A549 (cell line): ENCODE results near the gene LYPD8. TPM values are rescaled to one million over a fixed set of nuclear protein-coding genes. Genes with fewer than 3 reads are reported as not detected.
"Not testable (repeated sequence)": the region's sequence is repeated elsewhere in the genome, so short reads cannot be mapped to it uniquely, and the experiment has no call there.

Experiments used
- ATAC-seq, 2 experiments: fragments of 200-7000 bp in 1 of 2; fragments of >200 bp in 1 of 2; cut with Nextera tagmentation in 1 of 2; cut with Tn5 transposase in 1 of 2; 3 replicates each; pipeline versions ENCODE4 v1.8.0 to v1.9.1; 2018 to 2020; ENCODE audit warnings: mild to moderate bottlenecking in 1 of 2, moderate library complexity in 1 of 2
- CTCF ChIA-PET: fragments of 300-600 bp; sonication (Branson Sonifier 250); formaldehyde crosslinking; extraction: SDS; loops from one replicate; lab custom pipeline; 2021; ENCODE audit warnings: antibody characterized with exemption, inconsistent platforms; lab: Yijun Ruan, JAX
- POLR2A ChIA-PET: fragments of 350-600 bp; formaldehyde crosslinking; extraction: SDS; loops from one replicate; lab custom pipeline; 2021; ENCODE audit warnings: antibody characterized with exemption, inconsistent platforms; lab: Yijun Ruan, JAX
- DNase-seq, 2 experiments: peaks; one replicate each; pipeline versions ENCODE4 v3.0.0 to v3.0.0-alpha.2; 2011 to 2016; ENCODE audit warnings: low read depth in 1 of 2, low spot score in 1 of 2
- FAIRE-seq: peaks from 2 replicates; lab custom pipeline; 2011; peaks lifted over from hg19 to GRCh38; lab: Jason Lieb, UNC
- H3K27ac ChIP-seq, 2 experiments: fragments of >200 bp; sonication (Bioruptor Twin); formaldehyde crosslinking; 3 replicates each; pipeline ENCODE4 v1.5.1; 2016 to 2017
- H3K4me1 ChIP-seq: fragments of >200 bp; sonication (Bioruptor Twin); formaldehyde crosslinking; 3 replicates; pipeline ENCODE4 v1.6.1; 2016
- H3K4me2 ChIP-seq: fragments of >200 bp; sonication (Bioruptor Twin); formaldehyde crosslinking; 3 replicates; pipeline ENCODE4 v1.6.1; 2016
- H3K4me3 ChIP-seq: fragments of >200 bp; sonication (Bioruptor Twin); formaldehyde crosslinking; 3 replicates; pipeline ENCODE4 v1.5.1; 2016
- H3K9me3 ChIP-seq: fragments of >200 bp; sonication (Bioruptor Twin); formaldehyde crosslinking; 3 replicates; pipeline ENCODE4 v1.6.1; 2016
- ATOH8 ChIP-seq: fragments of 250-450 bp; sonication (Bioruptor Pico); IDR thresholded peaks from 2 replicates; pipeline ENCODE4 v1.5.0; 2020; ENCODE audit warnings: low read depth, mild to moderate bottlenecking, moderate library complexity
- BHLHE40 ChIP-seq: IDR thresholded peaks from 2 replicates; pipeline ENCODE4 v1.6.1; 2012; ENCODE audit warnings: low read depth, low read length, inconsistent platforms
- CBX2 ChIP-seq: fragments of 200-600 bp; sonication (generic); IDR thresholded peaks from 2 replicates; pipeline ENCODE4 v1.6.1; 2016; ENCODE audit warnings: low read depth, mild to moderate bottlenecking, borderline replicate concordance
- CBX8 ChIP-seq: fragments of 200-600 bp; sonication (generic); IDR thresholded peaks from 2 replicates; pipeline ENCODE4 v1.6.1; 2016
- CTCF ChIP-seq: fragments of >200 bp; sonication (Bioruptor Twin); formaldehyde crosslinking; IDR thresholded peaks from 3 replicates; pipeline ENCODE4 v1.5.1; 2016
- E2F6 ChIP-seq: IDR thresholded peaks from 2 replicates; pipeline ENCODE4 v1.6.1; 2012; ENCODE audit warnings: low read depth, borderline replicate concordance
- EHF ChIP-seq: fragments of 250-450 bp; sonication (Bioruptor Pico); IDR thresholded peaks from 2 replicates; pipeline ENCODE4 v1.5.0; 2020; ENCODE audit warnings: mild to moderate bottlenecking
- EP300 ChIP-seq, 2 experiments: fragments of >200 bp; sonication (Bioruptor Twin); formaldehyde crosslinking; IDR thresholded peaks; 2 replicates in 1 of 2; 3 replicates in 1 of 2; pipeline ENCODE4 v1.6.1; 2016 to 2017
- ESRRA ChIP-seq: fragments of 150-350 bp; IDR thresholded peaks from 2 replicates; pipeline ENCODE4 v1.6.1; 2014; ENCODE audit warnings: mild to moderate bottlenecking, low read length, borderline replicate concordance
- GATA3 ChIP-seq: IDR thresholded peaks from 2 replicates; pipeline ENCODE4 v1.6.1; 2012; ENCODE audit warnings: borderline replicate concordance
- HMGXB4 ChIP-seq: fragments of 250-450 bp; sonication (Bioruptor Pico); IDR thresholded peaks from 2 replicates; pipeline ENCODE4 v1.5.0; 2021; ENCODE audit warnings: mild to moderate bottlenecking, moderate library complexity, borderline replicate concordance
- JUN ChIP-seq, 2 experiments: fragments of >200 bp; sonication (Bioruptor Twin); formaldehyde crosslinking; IDR thresholded peaks; 2 replicates in 1 of 2; 3 replicates in 1 of 2; pipeline ENCODE4 v1.6.1; 2016 to 2017
- JUNB ChIP-seq: fragments of >200 bp; sonication (Bioruptor Twin); formaldehyde crosslinking; IDR thresholded peaks from 2 replicates; pipeline ENCODE4 v1.6.1; 2016
- MYC ChIP-seq: IDR thresholded peaks from 2 replicates; pipeline ENCODE4 v1.6.1; 2012; ENCODE audit warnings: mild to moderate bottlenecking, inconsistent platforms, low read length, improper control_type of control experiment, borderline replicate concordance
- NFE2L2 ChIP-seq: fragments of 150-350 bp; conservative IDR thresholded peaks from 2 replicates; pipeline ENCODE4 v1.6.1; 2014; ENCODE audit warnings: low read length
- NR3C1 ChIP-seq: fragments of >200 bp; sonication (Bioruptor Twin); formaldehyde crosslinking; IDR thresholded peaks from 3 replicates; pipeline ENCODE4 v1.6.1; 2017
- PBX3 ChIP-seq: IDR thresholded peaks from 2 replicates; pipeline ENCODE4 v1.6.1; 2012
- RAD21 ChIP-seq, 2 experiments: fragments of >200 bp in 1 of 2; sonication (Bioruptor Twin) in 1 of 2; formaldehyde crosslinking in 1 of 2; IDR thresholded peaks in 1 of 2; conservative IDR thresholded peaks in 1 of 2; 2 replicates in 1 of 2; 3 replicates in 1 of 2; pipeline ENCODE4 v1.6.1; 2012 to 2018; ENCODE audit warnings: inconsistent platforms in 1 of 2
- TFCP2L1 ChIP-seq: fragments of 250-450 bp; sonication (Bioruptor Pico); IDR thresholded peaks from 2 replicates; pipeline ENCODE4 v1.5.0; 2021; ENCODE audit warnings: mild to moderate bottlenecking
- USF2 ChIP-seq: fragments of 450-650 bp; IDR thresholded peaks from 2 replicates; pipeline ENCODE4 v1.6.1; 2014; ENCODE audit warnings: antibody characterized with exemption
- ZC3H11A ChIP-seq: fragments of 450-650 bp; IDR thresholded peaks from 2 replicates; pipeline ENCODE4 v1.6.1; 2014; ENCODE audit warnings: antibody characterized with exemption, mild to moderate bottlenecking
- ZFP36 ChIP-seq: fragments of 450-650 bp; IDR thresholded peaks from 2 replicates; pipeline ENCODE4 v1.6.1; 2014; ENCODE audit warnings: borderline replicate concordance; ENCODE audit not compliant: partially characterized antibody
- WGBS: methylation state at CpG from one replicate; pipeline ENCODE4 v1.1.6; 2017; ENCODE audit errors: missing lambda C conversion rate; 5-methylcytosine and 5-hydroxymethylcytosine counted together
- polyA minus RNA-seq: library from RNA; depleted of rRNA, polyadenylated mRNA; stranded (reverse); fragments of >200 nt; gene quantifications from 2 replicates; pipeline ENCODE4 v1.2.3, GENCODE V29; 2011; rRNA and poly(A)+ RNA removed
- polyA plus RNA-seq, 4 experiments: library from polyadenylated mRNA; depleted of rRNA in 3 of 4; stranded (reverse); fragments of >200 nt; fragmentation: RNase III in 1 of 4; extraction: RNeasy Plus Mini Kit Qiagen cat#74134 plus additional on column Dnase treatment in 1 of 4; gene quantifications; 2 replicates in 3 of 4; 3 replicates in 1 of 4; pipeline ENCODE4 v1.2.3, GENCODE V29; 2011 to 2017

The LYPD8 gene
- polyA plus RNA-seq (2011; rRNA removed), result 0.53 and 0.70 TPM in 2 replicates
- polyA plus RNA-seq (2012; cell fraction: cytosol; rRNA removed), result 0.32 and 0.45 TPM in 2 replicates
- polyA plus RNA-seq (2012; cell fraction: nucleus; rRNA removed), result 0.08 and 0.17 TPM in 2 replicates
- polyA plus RNA-seq (2017; fragmentation: RNase III; extraction: RNeasy Plus Mini Kit Qiagen cat#74134 plus additional on column Dnase treatment), result 0.12 to 0.31 TPM (median 0.30 TPM) in 3 replicates
- polyA minus RNA-seq, result 0.78 and 1.3 TPM in 2 replicates

- 18% methylated on average over 6 of the region's 6 CpGs for WGBS
- Histone ChIP-seq H3K4me2 (no peak within 1 kb of the TSS), H3K4me1 (no peaks in the 10 kb centered on the region), H3K27ac (no peak within 1 kb of the TSS), H3K4me3 (no peak within 1 kb of the TSS), H3K9me3 (peaks cover 4% of the 10 kb centered on the region; the same call in 1 of the 3 replicates)
- ATAC-seq (no peak), FAIRE-seq (no peak), DNase-seq (no peak)
- ChIA-PET CTCF (interaction anchor here (0.5 kb wide), 1 partner anchor 39 kb away, joined by 3 read pairs; no protein-coding TSS in a partner anchor), POLR2A (no interaction called here)
- TF ChIP-seq CBX2, result no peak
- no peak for TF ChIP-seq HMGXB4 (CRISPR knock-in tag)
- TF ChIP-seq E2F6, result no peak
- TF ChIP-seq RAD21 (conservative IDR thresholded peaks at IDR 0.05 in 1 of 2, IDR thresholded peaks at IDR 0.05 in 1 of 2), result no peak
- TF ChIP-seq ZC3H11A, result no peak
- no peak for TF ChIP-seq NR3C1
- TF ChIP-seq BHLHE40, result no peak
- TF ChIP-seq GATA3, result no peak
- TF ChIP-seq MYC, result no peak
These were observed at the start of gene LYPD8 for GRCh38 chr1:248755517-248755916. Gene LYPD8, minus strand, starts transcription at chr1:248755759. Its CDS starts 4,678 bp downstream, at chr1:248751081.

- ChIA-PET CTCF (interaction anchor here (1.1 to 2.4 kb wide), 4 partner anchors 16 to 186 kb away, joined by 3 to 12 read pairs (median 6); no protein-coding TSS in a partner anchor), POLR2A (interaction anchor here (1.6 kb wide), 1 partner anchor 33 kb away, joined by 3 read pairs; the partner anchor contains the start of gene ZNF672)
- 55% methylated on average over 10 of the region's 10 CpGs for WGBS
- no peak overlapping the region for H3K4me2 ChIP-seq
- TF ChIP-seq NR3C1 (no peak), PBX3 (no peak), TFCP2L1 (CRISPR knock-in tag) (no peak), EHF (no peak), CTCF (no peak), JUN (IDR thresholded peaks at IDR 0.05) (no peak), ATOH8 (CRISPR knock-in tag) (no peak), ZFP36 (no peak), JUNB (no peak), NFE2L2 (no peak), ESRRA (no peak), ZC3H11A (no peak), CBX8 (no peak), USF2 (no peak), EP300 (IDR thresholded peaks at IDR 0.05) (no peak)
- no peak for DNase-seq
- no peak overlapping the region for H3K27ac ChIP-seq
- no peaks in the 10 kb centered on the region for H3K4me1 ChIP-seq
- no peak overlapping the region for H3K4me3 ChIP-seq
- ATAC-seq, result peak in 1 of 2 experiments; percentile 9; a peak in 2 of 6 replicates
- FAIRE-seq, result no peak
- no peaks in the 10 kb centered on the region for H3K9me3 ChIP-seq
These were observed 49.5 kb upstream of the LYPD8 start for GRCh38 chr1:248804771-248805681.

GRCh38 chr1:248803501-248803900 is 47.9 kb upstream of the LYPD8 start:
- H3K27ac ChIP-seq, FAIRE-seq, ATAC-seq, POLR2A ChIA-PET, DNase-seq, H3K9me3 ChIP-seq, H3K4me1 ChIP-seq, H3K4me2 ChIP-seq, H3K4me3 ChIP-seq: not testable (repeated sequence)
- WGBS, result 57% methylated on average over 15 of the region's 15 CpGs
- CTCF ChIA-PET, result interaction anchor here (1.7 kb wide), 1 partner anchor 184 kb away, joined by 5 read pairs; no protein-coding TSS in a partner anchor
